ENCODE data around the gene KHSRP. TPM values are rescaled to one million over a fixed set of nuclear protein-coding genes. Genes with fewer than 3 reads are reported as not detected.
A peak's percentile ranks its signal among the peaks of the same experiment; 100 is the strongest.

KHSRP gene
- total and polyA plus RNA-seq, 7 donors = 63.9 to 232 (median 94.6) TPM

DNA sequence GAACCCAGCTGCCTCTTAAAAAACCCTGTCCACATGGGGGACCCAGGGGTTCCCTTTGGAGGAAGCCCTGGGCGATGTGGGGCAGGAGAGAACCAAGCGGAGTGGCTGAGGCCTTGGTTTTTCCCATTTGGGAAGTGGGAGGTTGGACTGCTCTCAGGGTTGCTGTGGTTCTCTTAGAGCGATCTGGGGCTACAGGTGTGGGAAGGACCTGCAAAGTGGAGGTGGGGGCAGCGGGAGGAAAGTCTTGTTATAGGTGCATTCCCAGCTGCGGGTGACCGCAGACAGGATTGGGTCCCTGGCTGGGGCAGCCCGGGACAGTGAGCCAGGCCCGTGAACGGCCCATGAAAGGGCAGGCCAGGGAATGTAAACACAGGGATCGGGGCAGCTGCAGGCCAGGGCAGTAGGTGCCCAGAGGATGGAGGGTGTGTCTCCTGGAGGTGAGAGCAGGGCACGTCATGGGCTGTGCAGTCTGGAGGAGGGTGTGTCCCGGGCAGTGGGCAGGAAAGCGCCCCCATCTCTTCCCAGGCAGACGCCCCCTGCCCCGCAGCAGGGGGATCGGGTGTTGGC is 34.2 kb upstream of the KHSRP start:
- Histone ChIP-seq H3K4me1 (peaks cover 0 to 24% (median 18%) of the 10 kb centered on the region in 4 donors), H3K27me3 (peaks cover 2 to 12% (median 3%) of the 10 kb centered on the region in 3 donors), H3K9me3 (peaks cover 0 to 11% (median 4%) of the 10 kb centered on the region in 4 donors), H3K4me3 (peak overlapping the region; percentile 70 to 85 (median 78)), H3K36me3 (peaks cover 12 to 37% (median 22%) of the 10 kb centered on the region in 4 donors), H3K27ac (peak overlapping the region; percentile 83 to 93 (median 88))
- peak in 1 of 4 donors; percentile 8 for TF ChIP-seq POLR2AphosphoS5 (IDR thresholded peaks at IDR 0.05)
- TF ChIP-seq, protein P1, sequence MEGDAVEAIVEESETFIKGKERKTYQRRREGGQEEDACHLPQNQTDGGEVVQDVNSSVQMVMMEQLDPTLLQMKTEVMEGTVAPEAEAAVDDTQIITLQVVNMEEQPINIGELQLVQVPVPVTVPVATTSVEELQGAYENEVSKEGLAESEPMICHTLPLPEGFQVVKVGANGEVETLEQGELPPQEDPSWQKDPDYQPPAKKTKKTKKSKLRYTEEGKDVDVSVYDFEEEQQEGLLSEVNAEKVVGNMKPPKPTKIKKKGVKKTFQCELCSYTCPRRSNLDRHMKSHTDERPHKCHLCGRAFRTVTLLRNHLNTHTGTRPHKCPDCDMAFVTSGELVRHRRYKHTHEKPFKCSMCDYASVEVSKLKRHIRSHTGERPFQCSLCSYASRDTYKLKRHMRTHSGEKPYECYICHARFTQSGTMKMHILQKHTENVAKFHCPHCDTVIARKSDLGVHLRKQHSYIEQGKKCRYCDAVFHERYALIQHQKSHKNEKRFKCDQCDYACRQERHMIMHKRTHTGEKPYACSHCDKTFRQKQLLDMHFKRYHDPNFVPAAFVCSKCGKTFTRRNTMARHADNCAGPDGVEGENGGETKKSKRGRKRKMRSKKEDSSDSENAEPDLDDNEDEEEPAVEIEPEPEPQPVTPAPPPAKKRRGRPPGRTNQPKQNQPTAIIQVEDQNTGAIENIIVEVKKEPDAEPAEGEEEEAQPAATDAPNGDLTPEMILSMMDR (IDR thresholded peaks at IDR 0.05) = no peak
- intact Hi-C loops (cut with DNase I) = loop anchor here (2.0 kb wide), 1 partner anchor 88 kb away; no protein-coding TSS in a partner anchor
- no peak for DNase-seq
- 37 to 53% methylated on average over 16 of the region's 16 CpGs for WGBS, 2 donors

- no peak for DNase-seq
- WGBS, 2 donors = 86 to 91% methylated on average over 17 of the region's 17 CpGs
- H3K27me3 ChIP-seq = peaks cover 0 to 5% (median 0%) of the 10 kb centered on the region in 3 donors
- peaks cover 14 to 44% (median 28%) of the 10 kb centered on the region in 4 donors for H3K36me3 ChIP-seq
- H3K4me1 ChIP-seq = peaks cover 0 to 24% (median 18%) of the 10 kb centered on the region in 4 donors
- H3K9me3 ChIP-seq = peaks cover 0 to 11% (median 4%) of the 10 kb centered on the region in 4 donors
- peak overlapping the region; percentile 70 to 85 (median 78) for H3K4me3 ChIP-seq
- TF ChIP-seq EP300 (IDR thresholded peaks at IDR 0.05) (no peak), POLR2AphosphoS5 (IDR thresholded peaks at IDR 0.05) (no peak), POLR2A (IDR thresholded peaks at IDR 0.05) (no peak)
- TF ChIP-seq, protein P1 (IDR thresholded peaks at IDR 0.05) = no peak
- intact Hi-C loops (cut with DNase I) = loop anchor here (2.0 kb wide), 1 partner anchor 87 kb away; no protein-coding TSS in a partner anchor
- peak overlapping the region; percentile 83 to 93 (median 88) for H3K27ac ChIP-seq
Measured at GRCh38 chr19:6457958-6458694, 33.5 kb upstream of the KHSRP start.

GRCh38 chr19:6455924-6456323 is 31.3 kb upstream of the KHSRP start:
- intact Hi-C loops (cut with DNase I) = no loop called here
- Histone ChIP-seq H3K4me1 (peaks cover 0 to 24% (median 18%) of the 10 kb centered on the region in 4 donors), H3K4me3 (no peak overlapping the region), H3K27ac (no peak overlapping the region), H3K36me3 (peaks cover 14 to 66% (median 30%) of the 10 kb centered on the region in 4 donors), H3K9me3 (peaks cover 0 to 11% (median 4%) of the 10 kb centered on the region in 4 donors), H3K27me3 (no peaks in the 10 kb centered on the region)
- no peak for DNase-seq
- WGBS, 2 donors = 88 to 93% methylated on average over 15 of the region's 15 CpGs
- TF ChIP-seq POLR2AphosphoS5 (IDR thresholded peaks at IDR 0.05) (no peak), EP300 (IDR thresholded peaks at IDR 0.05) (no peak), POLR2A (IDR thresholded peaks at IDR 0.05) (no peak)
- TF ChIP-seq, protein P1 (IDR thresholded peaks at IDR 0.05) = no peak

DNA sequence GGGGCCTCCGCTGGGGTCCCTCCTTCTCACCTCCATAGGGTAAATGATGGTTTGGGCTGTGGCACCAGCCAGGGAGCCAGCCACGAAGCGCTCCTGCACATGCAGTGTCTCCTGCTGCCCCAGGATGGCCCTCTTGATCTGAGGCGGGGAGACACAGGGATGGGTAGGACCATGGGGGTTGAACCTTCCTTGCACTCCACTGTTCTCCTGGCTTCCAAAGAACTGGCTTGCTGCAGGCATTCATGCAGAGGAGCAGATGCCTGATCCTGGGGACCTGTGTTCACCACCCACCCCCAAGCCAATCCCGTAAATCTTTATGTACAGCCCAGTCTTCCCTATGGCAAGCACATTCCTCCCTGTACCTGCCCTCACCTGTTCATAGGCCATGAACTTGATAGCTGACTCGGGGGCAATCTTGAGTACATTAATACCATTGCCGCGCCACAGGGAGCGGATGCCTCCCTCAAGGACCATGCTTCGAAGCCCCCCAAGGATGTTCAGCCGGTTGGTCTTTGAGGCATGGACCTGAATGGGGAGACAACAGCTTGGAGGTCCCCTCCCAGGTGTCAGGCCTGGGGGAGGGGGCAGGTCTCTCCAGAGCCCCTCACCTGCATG is 29.4 kb upstream of the KHSRP start:
- H3K27me3 ChIP-seq = no peaks in the 10 kb centered on the region
- 97 to 98% methylated on average over 11 of the region's 11 CpGs for WGBS, 2 donors
- H3K9me3 ChIP-seq = peaks cover 0 to 11% (median 4%) of the 10 kb centered on the region in 4 donors
- no peak overlapping the region for H3K27ac ChIP-seq
- peaks cover 0 to 17% (median 13%) of the 10 kb centered on the region in 4 donors for H3K4me1 ChIP-seq
- no peak for TF ChIP-seq POLR2A (IDR thresholded peaks at IDR 0.05)
- TF ChIP-seq, protein P1 (IDR thresholded peaks at IDR 0.05) = no peak
- no peak for TF ChIP-seq POLR2AphosphoS5 (IDR thresholded peaks at IDR 0.05)
- no peak for TF ChIP-seq EP300 (IDR thresholded peaks at IDR 0.05)
- H3K36me3 ChIP-seq = peaks cover 14 to 76% (median 30%) of the 10 kb centered on the region in 4 donors
- H3K4me3 ChIP-seq = no peak overlapping the region
- intact Hi-C loops (cut with DNase I) = no loop called here
- DNase-seq = no peak
